ENCODE measurements around the gene PHYKPL.

Gene PHYKPL

DNA sequence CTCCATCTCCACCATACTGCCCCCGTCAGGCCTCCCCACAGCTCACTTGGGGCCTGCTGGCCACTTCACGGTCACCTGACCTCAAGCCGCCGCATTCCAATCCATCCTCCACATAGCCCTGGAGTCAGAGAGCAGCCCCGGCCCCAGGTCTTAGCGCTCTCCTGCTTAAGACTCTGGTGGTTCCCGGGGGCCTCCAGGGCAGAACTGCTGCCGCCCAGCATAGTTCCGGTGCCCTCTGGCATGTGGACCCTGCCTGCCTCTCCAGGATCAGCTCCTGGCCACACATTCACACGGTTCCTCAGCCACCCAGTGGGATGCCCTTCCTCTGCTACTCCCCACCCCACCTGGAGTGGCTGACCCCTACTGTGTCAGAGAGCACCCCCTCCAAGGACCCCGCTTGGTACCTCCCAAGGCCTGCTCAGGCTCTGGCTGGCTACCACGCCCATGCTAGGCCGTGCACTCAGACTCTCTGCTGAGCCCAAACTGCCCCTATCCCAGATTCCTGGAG, 8.7 kb downstream of the PHYKPL start:
- no peak for DNase-seq (ENCODE audit: low read depth, low spot score)

DNA sequence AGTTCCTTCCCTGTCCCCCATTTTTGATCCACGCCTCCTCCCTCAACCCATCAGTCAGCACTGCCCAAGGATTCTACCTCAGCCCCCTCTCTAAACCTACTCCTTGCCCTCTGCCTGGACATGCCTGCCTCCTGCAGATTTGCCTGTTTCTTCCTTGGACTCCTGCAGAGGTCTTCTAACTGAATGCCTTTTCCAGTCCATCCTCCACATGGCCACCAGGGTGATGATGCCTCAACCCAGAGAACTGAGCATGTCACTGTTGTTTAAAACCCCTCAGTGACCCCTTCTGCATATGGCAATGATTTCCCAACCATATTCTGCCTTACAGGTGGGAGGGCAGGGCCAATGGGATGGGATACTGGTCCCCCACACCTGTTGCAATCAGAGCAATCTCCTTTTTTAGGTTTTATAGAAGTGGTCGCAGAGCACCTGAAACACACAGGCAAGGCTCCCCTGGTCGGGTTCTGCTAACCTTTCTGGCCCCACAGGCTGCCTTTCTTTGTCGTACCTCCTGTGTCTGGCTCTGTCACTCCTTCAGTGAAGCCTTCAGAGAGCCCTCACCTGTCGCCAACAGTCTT, 9.3 kb downstream of the PHYKPL start:
- DNase-seq (ENCODE audit: low read depth, low spot score): no peak

DNA sequence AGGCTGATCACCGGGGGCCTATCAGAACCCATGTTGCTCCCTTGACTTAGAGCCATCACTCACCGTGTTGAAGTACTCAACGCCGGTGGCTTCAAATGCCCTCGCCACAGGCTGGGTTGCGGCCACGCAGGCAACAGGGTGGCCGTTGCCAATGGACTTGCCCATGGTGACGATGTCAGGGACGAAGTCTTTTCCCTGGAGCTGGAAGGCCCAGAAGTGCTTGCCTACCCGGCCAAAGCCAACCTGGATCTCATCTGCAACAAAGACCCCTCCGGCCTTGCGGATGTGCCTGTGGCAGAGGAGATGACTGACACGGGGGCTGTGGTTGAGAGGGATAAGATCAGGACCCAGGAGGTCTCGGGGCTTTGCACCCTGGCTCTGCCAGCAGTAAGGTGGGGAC, 10.3 kb downstream of the PHYKPL start:
- DNase-seq (ENCODE audit: low read depth, low spot score): no peak

DNA sequence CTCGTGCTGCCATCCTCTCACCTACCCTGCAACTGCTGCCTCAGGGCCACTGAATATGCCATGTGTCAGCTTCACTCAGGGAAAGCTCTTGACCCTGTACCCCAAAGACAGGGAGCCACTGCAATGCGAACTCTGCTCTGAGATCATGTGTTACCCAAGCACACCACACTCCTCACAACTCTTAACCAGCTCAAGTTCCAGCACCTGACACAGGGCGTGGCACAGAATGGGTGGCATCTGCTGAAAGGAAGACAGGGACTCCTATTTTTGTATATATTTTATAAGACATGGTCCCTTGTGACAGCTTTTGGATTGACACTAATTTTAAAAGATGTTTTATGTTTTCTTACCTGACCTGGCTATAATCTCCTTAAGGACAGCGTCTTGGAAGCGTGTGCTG, 10.7 kb downstream of the PHYKPL start:
- no peak for DNase-seq (ENCODE audit: low read depth, low spot score)

DNA sequence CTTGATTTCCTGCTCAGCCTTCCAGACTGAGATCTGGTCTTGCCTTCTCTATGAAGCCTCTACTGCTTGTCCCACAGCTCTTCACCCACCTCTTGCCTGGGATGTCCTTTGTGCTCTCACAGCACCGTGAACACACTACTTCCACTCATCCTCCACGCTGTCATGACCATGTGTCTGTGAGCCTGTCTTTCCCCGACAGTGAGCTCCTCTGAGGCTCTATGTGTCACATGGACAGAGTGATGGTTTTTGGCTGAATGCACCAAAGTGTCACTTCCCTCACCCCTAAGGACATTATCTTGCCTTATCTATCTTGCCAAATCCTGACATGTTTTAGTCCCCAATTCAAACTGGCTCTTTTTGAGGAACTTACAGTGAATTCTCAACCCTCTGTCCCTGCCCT, 11.3 kb downstream of the PHYKPL start:
- DNase-seq (ENCODE audit: low read depth, low spot score): no peak

DNA sequence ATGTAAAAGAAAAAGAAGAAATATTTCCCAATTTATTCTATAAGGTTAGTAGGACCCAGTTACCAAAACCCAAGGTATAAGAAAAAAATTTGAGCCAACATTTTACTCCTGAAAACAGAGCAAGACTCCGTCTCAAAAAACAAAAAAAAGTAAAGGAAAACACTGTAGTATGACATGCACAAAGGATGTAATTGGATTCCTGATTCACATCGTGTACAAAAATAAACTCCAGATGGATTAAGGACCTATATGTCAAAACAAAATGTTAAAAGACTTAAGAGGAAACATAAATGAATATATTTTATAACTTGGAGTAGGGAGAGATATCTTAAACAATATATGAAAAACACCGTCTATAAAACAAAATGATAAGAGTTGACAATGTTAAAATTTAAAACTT, 13.8 kb downstream of the PHYKPL start:
- no peak for DNase-seq (ENCODE audit: low read depth, low spot score)

DNA sequence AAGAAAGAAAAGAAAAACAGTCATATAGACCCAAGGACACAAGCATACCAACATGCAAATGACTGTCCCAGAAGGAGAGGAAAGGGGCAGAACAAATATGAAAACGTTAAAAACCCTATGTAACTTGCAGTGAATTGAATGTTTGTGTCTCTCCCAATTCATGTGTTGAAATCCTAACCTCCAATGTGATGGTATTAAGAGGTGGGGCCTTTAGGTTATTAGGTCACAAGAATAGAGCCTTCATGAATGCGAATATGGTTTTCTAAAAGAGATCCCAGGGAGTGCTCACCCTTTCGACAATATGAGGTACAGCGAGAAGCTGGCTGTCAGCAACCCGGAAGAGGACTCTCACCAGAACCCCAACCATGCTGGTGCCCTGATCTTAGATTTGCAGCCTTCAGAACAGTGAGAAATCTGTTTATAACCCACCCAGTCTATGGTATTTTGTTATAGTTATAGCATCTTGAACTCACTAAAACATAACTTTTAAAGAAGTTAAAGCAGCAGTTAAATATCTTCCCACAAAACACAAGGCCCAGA, 14.3 kb downstream of the PHYKPL start:
- DNase-seq (ENCODE audit: low read depth, low spot score): no peak

DNA sequence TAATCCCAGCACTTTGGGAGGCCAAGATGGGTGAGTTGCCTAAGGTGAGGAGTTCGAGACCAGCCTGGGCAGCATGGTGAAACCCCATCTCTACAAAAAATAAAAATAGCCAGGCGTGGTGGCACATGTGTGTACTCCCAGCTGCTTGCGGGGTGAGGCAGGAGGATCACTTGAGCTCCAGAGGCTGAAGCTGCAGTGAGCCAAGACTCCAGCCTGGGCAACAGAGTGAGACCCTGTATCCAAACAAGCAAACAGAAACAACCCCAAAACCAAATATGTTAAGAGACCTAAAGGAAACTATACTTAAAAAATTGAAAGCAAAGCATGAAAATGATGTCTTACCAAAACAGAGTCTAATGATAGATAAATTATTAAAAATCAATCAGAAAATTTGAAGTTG, 15.8 kb downstream of the PHYKPL start:
- DNase-seq (ENCODE audit: low read depth, low spot score): no peak

DNA sequence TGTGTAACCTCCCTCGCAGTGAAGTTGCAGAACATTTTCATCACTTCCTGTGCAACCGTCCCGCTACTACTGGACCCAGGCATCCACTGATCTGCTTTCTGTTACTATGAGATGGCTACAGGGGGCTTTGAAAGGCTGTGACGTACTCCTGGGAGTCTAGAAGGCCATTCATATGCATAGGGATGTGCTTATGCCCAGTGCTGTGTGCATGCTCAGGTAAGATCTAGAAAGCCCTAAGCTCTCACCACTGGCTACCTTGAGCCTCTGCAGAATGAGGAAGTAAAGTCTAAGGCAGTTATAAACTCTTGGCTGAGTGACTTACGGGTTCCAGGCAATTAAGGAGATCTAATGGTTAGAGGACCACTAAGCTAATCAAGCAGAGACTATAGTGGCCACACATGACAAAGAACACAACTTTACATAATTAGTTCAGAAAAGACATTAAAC, 16.5 kb downstream of the PHYKPL start:
- no peak for DNase-seq (ENCODE audit: low read depth, low spot score)

DNA sequence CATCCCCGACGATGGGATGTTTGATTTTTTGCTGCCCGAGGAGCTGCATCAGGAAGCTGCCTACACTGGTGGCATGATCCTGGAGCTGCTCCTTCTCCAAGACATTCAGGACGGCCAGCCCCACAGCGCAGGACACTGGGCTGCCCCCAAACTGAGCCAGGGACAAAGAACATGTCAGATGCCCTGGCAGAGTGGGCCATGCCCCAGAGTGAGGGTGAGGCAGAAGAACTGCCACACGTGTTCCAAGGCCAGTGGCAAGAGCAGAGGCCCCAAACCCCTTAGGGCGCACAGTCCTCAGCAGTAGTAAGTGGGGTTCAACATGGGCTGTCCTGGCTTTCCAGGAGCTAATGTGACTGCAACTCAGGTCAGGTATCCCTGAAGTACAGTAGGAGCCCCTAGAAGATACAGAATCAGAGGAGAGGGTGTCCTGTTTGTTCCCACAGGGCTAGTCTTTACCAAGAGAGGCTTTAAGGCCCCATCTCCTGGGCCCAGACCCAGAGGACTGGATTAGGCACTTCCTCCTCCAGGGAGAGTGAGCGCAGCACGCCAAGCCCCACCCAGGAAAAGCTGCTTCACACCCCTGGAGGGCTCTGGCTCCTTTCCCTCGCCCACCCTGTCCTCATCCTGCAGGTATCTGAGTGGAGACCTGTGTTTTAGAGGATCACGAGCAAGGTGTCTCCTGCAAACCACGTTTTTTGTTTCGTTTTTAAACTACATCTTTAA, 17.2 kb downstream of the PHYKPL start:
- DNase-seq (ENCODE audit: low read depth, low spot score): no peak

DNA sequence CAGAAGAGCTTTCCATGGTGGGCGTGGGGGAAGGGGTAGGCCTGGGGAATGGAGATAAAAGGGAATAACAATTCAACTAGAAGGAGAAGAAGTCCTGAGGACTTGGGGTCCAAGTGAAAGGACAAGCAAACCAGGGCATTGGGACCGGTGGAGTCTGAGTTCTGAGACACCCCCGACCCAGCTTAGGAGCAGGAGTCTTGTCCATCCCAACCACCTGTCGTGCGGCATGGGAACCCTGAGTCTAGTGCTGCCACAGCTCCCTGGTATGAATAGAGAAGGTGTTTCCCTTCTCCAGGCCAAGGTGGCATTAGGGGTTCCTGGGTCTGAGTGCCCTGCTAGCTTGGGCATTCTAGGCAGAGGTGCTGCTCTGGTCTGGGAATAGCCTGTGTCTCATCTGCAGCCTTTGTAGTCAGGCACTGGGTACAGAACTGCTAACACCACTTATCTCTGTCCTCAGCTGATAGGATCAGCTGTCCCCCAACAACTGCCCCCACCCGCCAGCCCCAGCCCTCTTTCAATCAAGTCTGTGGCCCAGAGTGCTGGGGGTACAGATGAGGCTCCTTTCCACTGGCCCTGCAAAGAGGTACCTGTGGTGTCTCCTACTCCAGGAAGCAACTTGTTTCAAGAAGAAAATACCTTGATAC, 18.3 kb downstream of the PHYKPL start:
- DNase-seq (ENCODE audit: low read depth, low spot score): no peak

DNA sequence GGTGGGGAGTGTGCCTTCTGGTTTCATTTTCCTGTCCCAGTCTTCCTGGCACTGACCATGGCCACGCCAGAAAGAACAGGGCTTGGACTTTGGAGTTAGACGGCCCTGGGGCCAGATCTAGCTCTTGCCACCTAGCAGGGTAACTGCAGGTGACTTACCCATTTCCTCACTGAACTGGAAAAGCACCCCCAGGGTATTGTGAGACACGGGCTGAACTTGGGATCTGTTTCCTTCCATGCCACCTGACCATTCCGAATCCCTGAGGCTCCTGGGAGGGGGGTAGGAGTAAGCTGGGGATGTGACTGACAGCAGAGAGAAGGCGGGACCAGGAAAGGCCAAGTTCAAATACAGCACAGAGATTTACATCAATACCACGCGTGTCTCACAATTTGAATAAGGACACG, 18.9 kb downstream of the PHYKPL start:
- DNase-seq (ENCODE audit: low read depth, low spot score): no peak

DNA sequence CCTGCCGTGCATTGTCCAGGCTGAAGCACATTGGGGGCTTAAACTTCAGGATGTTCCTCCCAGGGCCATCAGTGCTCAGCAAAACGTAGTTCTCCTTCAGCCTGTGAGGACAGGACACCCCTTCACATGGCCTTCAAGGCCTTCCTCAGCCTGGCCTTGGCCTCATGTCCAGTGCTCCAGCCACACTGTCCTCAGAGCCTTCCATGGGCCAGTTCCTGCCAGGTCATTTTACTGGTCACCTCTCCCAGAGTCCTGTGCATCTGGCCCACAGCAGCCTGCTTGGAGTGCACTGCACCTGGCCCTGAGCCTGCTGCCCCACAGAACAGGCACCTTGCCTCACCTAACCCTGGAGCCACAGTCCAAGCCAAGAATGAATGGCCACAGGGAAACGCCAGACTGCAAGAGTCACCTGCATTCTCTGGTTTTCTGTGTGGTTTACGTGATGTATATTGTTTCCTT, 19.6 kb downstream of the PHYKPL start:
- no peak for DNase-seq (ENCODE audit: low read depth, low spot score)

DNA sequence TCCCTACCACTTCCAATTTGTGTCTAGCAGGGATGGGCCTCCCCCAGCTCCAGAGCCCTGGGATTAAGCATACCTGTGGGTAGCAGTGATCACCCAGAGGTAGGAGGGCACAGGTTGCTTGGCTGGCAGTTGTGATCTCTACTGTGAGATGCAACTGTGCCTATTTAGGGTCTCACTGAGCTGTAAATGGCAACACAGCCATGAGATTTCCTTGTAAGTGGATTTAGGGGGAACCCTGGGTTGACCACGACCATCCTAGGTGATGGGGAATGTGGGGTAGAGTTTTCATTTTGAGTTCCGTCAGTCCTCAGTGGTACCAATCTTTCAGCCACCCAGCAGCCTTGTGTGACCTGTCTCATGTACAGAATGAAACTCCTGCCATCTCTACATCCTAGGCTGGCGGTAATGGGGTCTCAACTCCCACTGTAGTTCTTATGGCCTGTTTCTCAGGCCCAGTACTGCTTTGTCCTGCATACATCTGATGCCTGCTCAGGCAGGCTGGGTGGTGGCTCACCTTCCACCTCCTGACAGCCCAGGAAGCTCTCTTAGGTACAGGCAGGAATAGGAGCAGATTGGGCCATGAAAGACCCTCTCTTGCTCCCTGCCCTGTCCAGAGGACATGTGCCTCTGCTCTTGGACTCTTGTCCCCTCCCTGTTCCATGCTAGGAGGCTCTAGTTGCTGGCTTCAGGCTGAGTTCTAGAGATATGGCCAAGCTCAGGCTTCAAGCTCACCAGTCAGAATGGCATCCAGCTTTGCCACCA, 20.2 kb downstream of the PHYKPL start:
- DNase-seq (ENCODE audit: low read depth, low spot score): no peak

DNA sequence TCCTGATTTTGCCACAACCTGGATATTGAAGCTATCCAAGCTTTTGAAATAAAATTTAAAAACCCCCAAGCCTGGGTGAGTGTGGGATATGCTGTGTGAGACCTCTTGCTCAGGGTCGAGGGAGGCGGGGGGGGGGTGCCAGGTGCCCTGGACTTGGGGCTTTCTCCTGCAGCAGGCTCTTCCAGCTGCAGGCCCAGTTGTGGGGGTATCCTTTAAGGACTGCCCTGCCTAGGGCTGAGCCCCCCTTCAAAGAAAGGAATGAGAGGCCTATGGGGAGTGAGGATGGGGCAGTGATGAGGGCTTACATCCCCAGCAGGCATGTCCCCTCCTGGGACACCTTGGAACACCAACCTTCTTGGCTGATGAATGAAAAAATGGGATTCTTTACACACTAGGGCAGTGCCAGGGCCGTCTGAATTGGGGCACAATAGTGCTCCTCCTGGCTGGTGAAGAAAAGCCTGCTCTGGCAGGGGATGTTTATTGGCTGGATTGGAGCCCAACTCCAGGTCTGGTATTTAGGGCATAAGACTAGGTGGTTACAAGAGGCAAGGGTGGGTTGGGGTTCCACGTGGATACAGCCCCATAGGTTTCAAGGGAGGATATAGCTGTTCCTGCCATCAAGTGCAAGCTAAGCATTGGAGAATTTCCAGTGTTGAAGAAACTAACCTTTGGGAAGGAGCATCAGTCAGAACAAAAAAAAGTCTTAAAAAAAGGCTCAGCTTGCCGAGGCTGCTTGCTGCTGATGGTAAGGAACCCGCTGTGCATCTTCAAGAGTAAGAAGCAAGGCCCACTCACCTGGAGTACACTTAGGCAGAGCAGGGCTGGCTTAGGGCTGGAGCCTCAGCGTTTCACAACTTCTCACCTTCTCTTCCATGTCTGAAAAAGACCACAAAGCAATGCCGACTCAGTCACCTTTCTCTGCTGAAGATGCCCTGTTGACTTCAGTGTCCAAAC, 21.2 kb downstream of the PHYKPL start:
- DNase-seq (ENCODE audit: low read depth, low spot score): no peak

DNA sequence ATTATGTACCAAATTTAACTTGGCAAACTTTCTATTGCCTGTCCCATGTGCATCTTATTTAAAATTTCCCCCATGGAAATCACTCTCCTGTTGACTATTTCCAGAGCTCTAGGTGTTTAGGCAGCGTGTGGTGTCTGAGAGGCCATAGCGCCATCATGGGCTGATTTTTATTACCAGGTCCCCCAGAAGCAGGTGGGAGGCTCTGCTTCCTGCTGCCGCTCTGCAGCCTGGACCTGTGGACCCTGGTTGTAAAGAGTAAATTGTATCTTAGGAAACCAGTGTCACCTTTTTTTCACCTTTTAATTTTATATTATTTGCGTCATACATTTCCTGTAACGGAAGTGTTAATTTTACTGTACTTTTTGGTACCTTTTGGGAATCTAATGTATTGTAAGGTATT, 21.9 kb downstream of the PHYKPL start:
- no peak for DNase-seq (ENCODE audit: low read depth, low spot score)

DNA sequence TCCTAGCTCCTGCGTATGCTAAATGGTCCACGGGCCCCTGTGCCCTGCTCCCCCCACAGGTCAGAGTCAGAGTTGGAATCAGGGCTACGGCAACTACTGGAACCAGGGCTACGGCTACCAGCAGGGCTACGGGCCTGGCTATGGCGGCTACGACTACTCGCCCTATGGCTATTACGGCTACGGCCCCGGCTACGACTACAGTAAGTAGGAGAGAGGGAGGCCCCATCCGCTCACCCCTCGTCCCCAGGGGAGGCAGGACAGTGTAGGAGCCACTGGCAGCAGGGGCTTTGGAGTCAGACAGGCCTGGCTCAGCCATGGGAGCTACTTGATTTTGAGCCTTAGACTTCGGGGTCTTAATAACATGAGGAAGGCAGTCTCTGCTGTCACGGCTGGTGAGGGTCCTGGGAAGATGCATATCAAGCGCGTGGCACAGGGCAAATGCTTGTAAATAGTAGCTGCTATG, 22.5 kb downstream of the PHYKPL start:
- DNase-seq (ENCODE audit: low read depth, low spot score): no peak

DNA sequence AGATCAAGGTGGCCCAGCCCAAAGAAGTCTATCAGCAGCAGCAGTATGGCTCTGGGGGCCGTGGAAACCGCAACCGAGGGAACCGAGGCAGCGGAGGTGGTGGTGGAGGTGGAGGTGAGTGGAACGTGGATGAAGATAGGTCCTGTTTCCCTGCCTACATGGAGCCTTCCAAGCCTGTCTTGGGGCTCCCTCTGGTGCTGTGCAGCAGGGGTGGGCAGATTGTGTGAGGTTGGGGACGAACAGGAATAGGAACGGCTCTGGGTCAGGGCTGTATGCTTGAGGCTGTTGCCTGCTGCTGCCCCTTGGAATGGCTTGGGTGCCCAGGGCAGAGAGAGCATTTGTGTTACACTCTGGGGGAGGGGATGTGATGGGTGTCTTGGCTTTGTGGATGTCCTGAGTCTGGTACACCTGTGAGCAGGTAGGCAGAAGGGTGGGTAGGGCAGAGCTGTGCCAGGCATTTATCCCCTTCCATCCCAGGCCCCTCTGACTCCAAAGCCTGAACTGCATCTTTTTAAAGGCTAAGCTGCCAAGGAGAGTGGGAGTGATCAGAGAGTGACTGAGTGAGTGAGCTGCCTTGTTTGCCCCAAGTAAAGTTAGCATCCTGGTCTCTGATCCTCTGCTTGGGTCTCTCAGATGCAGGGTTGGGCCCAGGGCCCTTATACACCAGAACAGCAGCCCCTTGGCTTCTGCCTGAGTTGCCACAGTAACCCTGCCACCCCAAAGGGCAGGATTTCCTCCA, 23.1 kb downstream of the PHYKPL start:
- DNase-seq (ENCODE audit: low read depth, low spot score): no peak

DNA sequence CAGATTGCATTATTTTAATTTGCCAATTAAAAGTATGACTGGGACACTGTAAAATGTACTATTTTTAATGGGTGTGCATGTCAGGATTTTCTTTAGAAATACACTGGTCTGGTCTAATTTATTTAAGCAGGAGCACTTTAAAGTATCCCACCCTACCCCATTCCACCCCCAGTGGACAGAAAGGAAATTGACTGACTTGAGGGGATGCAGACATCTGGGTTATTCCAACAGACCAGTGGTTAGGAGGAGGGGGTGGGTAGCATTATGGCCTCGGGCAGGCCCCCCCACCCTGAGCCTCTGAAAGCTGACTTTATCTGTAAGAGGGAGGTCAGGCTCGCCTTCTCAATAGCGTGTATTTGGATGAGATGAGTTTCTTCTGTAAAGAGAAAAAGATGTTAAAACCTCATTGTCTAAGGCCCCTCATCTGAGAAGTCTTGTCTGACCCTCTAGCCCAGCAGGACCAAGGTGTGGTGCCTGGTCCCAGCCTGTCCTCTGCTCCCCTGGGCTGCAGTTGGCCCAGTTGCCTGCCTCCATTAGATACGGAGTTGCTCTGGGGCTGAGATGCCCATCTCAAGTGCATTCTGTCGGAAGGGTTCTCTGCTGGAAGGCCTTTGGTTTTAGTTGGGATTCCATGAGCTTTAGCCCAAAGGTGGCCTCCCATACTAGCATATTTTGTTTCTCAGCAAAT, 23.9 kb downstream of the PHYKPL start:
- DNase-seq (ENCODE audit: low read depth, low spot score): no peak

Measured in activated CD4-positive, CD25-positive, alpha-beta regulatory T cell treated with anti-CD3 and anti-CD28 coated beads, Interleukin-2, amount 50 U/mL, for 16 hours (primary cell).